Activated CD4-positive, CD25-positive, alpha-beta regulatory T cell (primary cell): ENCODE results near the gene UGT1A10.

Experiments
- DNase-seq, 4 experiments: peaks; one replicate each; lab custom pipeline; 2025; lab: John Stamatoyannopoulos, UW

Gene UGT1A10

GRCh38 chr2:233822101-233822771 is 186.0 kb downstream of the UGT1A10 start:
- no peak for DNase-seq
